ENCODE data around the gene PWWP2B.
A peak's percentile ranks its signal among the peaks of the same experiment; 100 is the strongest.
"Not testable (repeated sequence)": the region's sequence is repeated elsewhere in the genome, so short reads cannot be mapped to it uniquely, and the experiment has no call there.

Gene PWWP2B

GRCh38 chr10:132436096-132436495, 39.1 kb downstream of the PWWP2B start:
- DNase-seq = not testable (repeated sequence)

GRCh38 chr10:132436861-132437410, 39.9 kb downstream of the PWWP2B start:
- no peak for DNase-seq

DNA sequence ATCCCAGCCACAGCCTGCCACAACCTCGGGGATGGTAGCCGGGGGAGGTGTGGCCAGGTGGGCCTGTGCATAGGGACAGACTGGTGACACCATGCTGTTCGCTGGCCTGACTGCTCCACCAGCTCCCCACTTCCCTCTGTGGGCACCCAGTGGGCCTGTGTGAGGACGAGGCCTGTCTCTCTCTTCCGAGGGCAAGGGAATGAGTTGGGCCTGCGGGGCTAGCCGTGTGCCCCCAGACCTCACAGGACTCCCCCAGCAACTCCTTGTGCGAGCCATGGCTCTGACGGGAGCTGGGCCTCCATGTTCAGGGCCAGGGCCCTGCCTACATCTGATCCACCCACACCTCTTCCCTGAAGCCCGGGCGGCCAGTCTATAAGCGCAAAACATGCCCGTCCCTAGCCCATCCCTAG, 40.5 kb downstream of the PWWP2B start:
- no peak for DNase-seq

DNA sequence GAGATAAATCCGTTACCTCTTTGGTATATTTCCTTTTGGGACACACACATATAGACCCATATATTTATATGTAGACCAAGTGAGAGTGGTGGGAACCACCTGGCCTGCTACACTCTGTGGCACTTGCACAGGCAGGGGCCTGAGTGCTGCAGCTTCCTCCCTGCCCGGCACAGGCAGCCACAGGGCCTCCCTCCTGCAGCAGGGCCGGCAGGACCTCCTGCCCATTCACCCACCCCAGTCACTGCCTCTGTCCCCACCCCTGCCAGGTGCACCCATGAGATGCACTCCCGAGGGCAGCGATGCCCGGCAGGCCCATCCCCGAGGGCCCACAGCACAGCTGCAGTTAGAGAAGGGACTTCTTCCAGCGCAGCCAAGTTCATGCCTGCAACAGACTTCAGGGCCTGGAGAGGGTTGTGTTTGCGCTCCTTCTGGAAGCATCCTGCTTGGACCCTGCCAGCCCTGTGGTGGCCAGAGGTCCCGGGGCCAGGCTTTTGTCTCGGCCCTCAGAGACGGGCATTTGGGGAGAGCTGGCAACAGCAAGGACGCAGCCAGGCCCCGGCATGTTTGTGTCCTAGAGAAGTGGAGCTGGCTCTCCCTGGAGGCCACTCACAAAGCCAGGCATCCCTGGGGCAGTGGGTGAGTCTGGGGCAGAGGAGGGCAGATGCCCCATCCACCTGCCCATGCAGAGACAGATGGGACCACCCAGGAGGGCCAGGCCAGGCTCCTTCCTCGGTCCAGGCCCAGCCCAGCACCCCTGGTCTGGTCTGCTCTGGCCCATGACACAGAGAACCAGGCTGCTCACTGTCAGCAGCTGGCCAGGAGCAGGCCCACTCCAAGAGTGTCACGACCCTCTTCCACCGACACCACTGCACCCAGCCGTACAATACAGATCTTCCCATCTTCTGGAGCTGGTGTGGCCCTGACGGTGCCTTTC, 41.4 kb downstream of the PWWP2B start:
- no peak for DNase-seq

DNA sequence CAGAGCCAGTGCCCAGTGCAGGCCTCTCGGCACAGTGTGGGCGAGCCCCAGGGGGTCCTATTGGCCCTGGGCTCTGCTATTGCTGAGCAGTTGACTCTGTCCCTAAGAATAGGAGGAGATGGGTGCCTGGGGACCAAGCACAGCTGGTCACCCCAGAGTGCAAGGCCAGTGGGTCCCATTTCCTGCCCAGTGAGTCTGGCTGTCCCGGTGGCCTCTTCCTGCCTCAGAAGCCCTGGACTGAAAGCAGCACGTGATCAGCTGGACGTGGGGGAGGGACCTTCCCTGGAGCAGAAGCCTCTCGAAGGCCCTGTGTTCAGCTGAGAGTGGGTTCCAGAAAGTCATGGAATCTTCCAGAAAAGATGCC, 42.0 kb downstream of the PWWP2B start:
- DNase-seq = no peak

- DNase-seq = no peak
Observed at GRCh38 chr10:132439424-132440163, 42.6 kb downstream of the PWWP2B start.

DNA sequence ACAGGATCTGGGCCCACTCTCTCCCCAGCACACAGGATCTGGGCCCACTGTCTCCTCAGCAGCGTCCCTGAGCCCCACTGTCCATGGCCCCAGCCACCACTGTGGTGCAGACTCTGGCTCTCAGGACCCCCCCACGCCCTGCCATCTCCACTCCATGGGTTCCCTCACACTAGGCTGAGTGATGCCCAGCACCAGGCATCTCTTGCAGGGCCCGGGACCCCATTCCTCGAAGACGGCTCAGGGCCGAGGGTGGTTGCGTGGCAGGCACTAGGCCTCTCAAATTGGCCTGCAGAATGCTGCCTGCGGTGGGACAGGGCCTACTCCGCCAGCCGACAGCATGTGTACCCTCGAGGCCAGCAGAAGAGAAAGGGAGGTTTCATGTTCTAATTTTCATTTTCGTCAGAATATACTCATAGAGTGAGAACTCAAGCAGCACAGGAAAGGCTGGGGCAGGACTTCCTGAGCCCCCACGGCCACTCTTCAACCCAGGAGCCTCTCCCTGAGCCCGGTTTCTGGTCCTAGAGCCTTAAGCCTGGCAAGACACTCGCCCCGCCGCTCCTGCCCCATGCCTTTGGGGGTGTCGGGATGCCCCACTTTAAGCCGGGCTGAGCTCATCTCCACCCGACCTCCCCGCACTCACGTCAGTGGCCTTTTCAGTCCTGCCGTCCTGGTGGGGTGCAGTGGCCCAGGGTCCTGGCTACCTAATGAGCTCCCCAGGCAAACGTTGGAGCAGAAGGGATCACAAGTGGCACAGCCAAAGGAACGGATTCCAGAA, 44.0 kb downstream of the PWWP2B start:
- no peak for DNase-seq

- DNase-seq = no peak
Observed at GRCh38 chr10:132441818-132442524, 45.0 kb downstream of the PWWP2B start.

DNA sequence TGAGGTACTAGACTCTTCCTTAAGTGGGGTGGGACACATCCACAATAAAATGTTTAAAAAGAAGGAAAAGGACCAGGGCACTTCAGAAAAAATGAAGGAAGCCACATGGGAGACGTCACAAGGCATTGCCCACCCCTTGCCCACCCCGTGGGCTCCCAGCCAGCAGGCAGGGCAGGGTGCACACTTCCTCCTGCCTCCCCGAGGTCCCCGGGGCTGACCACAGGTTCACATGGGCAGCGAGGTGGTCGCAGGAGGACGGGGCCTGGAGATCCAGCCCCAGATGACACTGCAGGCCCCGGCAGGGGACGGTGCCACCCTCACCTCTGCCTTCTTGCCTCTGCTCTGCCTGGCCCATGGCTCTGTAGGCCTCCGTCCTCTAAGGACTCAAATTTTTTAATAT, 45.6 kb downstream of the PWWP2B start:
- no peak for DNase-seq

DNA sequence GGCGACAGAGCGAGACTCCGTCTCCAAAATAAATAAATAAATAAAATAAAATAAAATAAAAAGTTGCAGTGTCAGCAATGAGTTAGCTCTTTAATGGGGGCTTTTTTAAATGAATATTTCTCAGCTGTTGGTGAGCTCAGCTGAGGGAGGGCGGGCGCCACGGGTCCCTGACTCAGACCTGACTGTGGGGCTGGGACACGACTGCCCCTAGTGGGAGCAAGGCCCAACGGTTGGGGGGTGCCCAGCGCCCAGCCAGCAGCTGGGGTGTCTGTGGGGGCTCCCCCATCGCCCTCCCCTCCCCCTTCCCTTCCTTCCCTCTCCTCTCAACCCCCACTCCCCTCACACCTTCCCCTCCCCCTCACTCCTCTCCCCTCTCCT, 46.6 kb downstream of the PWWP2B start:
- peak; percentile 77 for DNase-seq

DNA sequence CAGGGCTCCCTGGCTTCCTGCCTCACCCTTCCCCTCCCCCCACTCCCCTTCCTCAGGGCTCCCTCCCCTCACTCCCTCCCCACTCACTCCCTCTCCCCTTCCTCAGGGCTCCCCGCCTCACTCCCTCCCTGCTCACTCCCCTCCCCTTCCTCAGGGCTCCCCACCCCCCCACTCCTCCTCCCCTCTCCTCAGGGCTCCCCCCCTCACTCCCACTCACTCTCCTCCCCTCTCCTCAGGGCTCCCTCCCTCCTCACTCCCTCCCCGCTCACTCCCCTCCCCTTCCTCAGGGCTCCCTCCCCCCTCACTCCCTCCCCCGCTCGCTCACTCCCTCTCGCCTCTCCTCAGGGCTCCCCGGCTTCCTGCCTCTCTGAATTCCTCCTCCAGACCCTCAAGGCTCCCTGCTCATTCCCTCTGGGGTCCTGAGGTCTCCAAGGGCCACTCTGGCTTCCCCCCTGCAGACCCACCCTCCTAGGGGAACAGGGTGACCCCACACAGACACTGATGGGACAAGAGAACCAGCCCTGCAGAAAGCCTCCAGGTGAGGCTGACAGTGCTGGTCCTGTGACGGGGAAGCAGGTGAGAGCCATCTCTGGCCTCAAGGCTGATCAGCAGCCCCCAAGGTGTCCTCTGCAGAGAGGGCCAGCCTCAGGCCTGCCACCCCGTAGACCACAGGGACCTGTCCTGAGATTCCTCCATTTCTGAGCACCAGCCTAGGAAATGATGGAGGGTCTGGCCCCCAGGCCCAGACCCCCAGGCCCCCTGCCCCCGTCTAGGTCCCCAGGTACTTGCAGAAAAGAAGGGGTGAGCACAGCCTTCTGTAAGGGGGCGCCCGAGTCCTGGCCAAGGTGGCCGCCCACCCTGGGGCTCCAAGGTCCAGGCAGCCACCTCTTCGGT, 47.2 kb downstream of the PWWP2B start:
- DNase-seq = peak; percentile 26

DNA sequence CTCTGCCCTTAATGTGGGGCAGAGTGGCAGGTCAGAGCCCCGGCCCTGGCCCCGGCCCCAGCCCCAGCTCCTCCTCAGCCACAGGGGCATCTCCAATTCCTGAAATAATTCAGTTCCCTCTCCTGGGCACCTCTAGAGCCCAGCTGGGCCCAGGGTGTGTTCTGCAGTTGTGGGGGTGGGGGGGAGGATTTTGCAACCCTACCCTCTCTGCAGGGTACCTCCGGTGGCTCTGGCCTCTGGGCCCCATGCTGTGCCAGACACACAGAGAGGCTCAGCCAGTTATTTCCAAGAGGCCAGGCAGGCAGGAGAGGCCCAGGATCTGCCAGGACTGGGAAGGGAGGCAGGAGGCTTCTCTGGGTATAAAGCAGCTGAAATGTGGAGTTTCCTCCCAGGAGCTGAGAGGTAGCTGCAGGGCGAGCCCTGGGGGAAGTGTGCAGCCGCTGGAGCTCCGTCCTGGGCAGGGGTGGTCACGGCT, 47.9 kb downstream of the PWWP2B start:
- DNase-seq = no peak

DNA sequence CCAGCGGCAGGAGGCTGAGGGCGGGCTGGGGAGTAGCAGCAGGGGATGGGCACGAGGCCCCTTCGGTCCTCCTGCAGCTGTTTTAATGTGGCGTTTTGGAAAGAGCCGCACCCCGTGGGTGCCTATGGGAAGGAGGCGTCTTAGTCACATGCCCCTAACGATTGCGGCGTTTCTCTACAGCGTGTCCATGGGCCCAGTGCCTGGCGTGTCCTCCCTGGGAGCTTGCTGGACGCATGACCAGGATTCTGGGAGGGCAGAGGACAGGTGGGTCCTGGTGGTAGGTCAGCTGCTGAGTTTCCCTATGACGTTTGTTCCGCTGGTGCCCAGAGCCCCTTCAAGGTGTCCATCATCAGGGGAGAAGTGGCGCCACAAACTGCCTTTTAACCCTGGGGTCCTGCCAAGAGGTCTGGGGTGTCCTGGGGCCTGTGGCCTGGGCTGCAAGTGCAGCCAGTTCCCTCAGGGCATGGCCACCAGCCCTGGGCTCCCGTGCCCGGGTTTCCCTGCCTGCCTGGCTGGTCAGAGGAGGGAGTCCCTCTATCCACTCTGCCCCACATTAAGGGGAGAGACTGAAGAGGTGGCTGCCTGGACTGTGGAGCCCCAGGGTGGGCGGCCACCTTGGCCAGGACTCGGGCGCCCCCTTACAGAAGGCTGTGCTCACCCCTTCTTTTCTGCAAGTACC, 48.7 kb downstream of the PWWP2B start:
- DNase-seq = no peak

- DNase-seq = no peak
Observed at GRCh38 chr10:132446195-132446581, 49.2 kb downstream of the PWWP2B start.

DNA sequence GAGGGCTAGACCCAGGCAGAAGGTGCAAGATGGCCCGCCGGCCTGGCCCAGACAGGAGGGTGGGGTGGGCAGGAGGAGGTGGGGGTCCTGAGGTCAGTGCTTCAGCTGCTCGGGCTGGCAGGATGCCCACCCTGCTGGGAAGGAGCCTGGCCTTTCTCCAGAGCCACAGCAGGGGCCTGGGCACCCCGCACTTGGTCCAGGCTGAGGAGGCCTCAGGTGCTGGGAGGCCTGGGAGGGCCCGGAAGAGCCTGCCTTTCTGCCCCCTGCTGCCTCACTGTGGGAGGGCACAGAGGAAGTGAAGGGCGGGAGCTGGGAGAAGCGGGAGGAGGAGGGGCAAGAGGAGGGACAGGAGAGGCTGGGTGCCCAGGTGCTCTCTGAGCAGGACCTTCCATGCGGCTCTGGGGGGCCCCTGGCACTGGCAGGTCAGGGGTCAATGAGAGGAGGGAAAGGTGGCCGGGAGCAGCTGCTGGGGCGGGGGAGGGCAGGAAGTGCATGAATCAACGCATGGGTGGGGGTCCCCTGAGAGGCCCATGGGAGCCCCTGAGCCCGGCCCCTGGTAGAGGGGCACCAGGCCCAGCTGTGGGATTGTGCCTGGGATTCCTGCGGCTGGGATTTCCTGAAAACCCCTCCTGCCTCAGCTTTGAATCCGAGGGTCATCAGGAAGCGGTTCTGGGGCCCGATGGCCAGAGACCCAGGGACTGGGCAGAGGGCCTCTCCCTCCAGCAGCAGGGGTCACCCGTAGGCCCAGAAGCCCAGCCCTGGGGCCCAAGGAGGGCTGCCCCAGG, 49.9 kb downstream of the PWWP2B start:
- peak; percentile 66 for DNase-seq

DNA sequence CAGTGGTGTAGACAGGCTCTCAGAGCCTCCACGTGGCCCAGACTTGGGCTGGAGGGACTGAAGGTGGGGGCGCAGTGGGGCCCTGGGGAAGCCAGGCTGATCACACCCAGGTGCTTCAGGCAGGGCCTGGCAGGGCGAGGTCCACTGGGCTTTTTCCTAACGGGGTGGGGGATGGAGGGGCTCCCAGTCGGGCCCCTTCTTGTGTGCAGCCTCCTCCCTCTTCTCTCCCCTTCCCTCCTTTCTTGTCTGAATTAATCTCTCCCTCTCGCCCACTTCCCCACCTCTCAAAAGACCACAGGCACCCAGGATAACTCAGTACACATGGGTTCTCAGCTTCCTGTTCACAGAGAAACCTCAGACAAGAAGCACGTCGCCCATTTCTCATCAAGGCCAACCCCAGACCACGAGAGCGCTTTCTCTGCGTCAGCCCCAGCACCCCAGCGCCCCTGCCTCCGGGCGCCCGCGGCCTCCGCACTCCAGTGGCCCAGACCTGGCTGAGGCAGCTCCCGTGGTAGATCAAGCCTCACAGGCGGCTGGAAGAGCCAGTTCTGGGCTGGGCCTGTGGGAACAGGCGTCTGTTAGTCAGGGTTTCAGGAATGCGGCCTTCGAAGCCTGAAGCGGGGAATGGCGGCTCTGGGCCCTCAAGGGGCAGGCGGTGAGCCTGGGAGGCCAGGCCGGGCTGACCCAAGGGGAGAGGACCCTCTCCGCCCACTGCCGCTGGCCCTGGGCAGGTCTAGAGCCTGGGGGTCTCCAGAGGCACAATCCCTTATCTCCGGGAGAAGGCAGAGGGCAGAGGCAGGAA, 50.6 kb downstream of the PWWP2B start:
- peak; percentile 60 for DNase-seq

- DNase-seq = peak; percentile 50
Observed at GRCh38 chr10:132448248-132448731, 51.3 kb downstream of the PWWP2B start.

DNA sequence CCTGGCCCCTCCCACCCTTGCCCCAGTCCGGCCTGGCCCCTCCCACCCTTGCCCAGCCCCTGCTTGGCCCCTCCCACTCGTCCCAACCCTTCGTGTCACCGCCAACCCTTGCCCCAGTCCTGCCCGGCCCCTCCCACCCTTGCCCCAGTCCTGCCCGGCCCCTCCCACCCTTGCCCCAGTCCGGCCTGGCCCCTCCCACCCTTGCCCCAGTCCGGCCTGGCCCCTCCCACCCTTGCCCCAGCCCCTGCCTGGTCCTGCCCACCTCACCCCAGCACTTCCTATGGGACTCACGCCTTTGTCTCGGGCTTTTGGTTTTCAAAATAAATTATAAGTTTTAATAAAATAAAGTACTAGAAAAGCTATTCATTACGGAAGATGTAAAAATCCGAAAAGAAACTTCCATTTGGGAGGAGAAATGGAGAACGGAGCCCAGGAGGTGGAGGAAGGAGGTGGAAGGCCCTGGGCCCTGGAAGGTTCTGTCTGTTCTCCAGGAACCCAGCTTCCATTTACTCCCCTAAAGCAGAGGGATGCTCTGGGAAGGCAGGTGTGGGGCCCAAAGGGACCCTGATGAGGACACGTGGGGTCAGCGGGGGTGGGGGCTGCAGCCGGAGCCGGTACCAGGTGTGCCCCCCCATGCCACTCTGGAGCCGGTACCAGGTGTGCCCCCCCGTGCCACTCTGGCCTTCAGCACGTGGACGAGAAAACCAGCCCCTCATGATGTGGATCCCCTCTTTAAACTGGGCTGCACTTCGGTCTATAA, 52.2 kb downstream of the PWWP2B start:
- DNase-seq = no peak

Measured in stimulated activated CD4-positive, alpha-beta T cell treated with anti-CD3 and anti-CD28 coated beads, Interleukin-4, amount 100 ng/mL, for 1 hour (primary cell).